HepG2 (cell line): Measurements from ENCODE around the gene LMCD1. TPM values are rescaled to one million over a fixed set of nuclear protein-coding genes. Genes with fewer than 3 reads are reported as not detected.

Experiments used
- MXD1 ChIP-seq: sonication (generic); formaldehyde crosslinking; IDR thresholded peaks from 2 replicates; pipeline ENCODE4 v1.4.0; 2020; ENCODE audit warnings: mild to moderate bottlenecking, missing genetic modification reagents
- SOX13 ChIP-seq, 3 experiments: fragments of 450-650 bp in 1 of 3; sonication (generic) in 1 of 3; formaldehyde crosslinking in 1 of 3; IDR thresholded peaks in 2 of 3; conservative IDR thresholded peaks in 1 of 3; 2 replicates each; pipeline versions ENCODE4 v1.5.0 to v1.6.1; 2016 to 2020; ENCODE audit warnings: antibody characterized with exemption in 1 of 3, mild to moderate bottlenecking in 1 of 3, missing compliant biosample characterization in 1 of 3, missing genetic modification reagents in 1 of 3, moderate library complexity in 1 of 3
- SRY ChIP-seq: sonication (generic); formaldehyde crosslinking; IDR thresholded peaks from 2 replicates; pipeline ENCODE4 v1.8.0; 2022; ENCODE audit warnings: mild to moderate bottlenecking, missing genetic modification reagents
- TEF ChIP-seq: sonication (generic); formaldehyde crosslinking; IDR thresholded peaks from 2 replicates; pipeline ENCODE4 v1.5.0; 2020; ENCODE audit warnings: missing genetic modification reagents
- ZNF331 ChIP-seq: sonication (generic); formaldehyde crosslinking; IDR thresholded peaks from 2 replicates; pipeline ENCODE4 v1.4.0; 2020; ENCODE audit warnings: missing genetic modification reagents
- ZNF432 ChIP-seq: sonication (generic); formaldehyde crosslinking; IDR thresholded peaks from 2 replicates; pipeline ENCODE4 v1.5.0; 2020; ENCODE audit warnings: missing genetic modification reagents, mild to moderate bottlenecking, borderline replicate concordance
- polyA plus RNA-seq, 8 experiments: library from polyadenylated mRNA; depleted of rRNA in 3 of 8; stranded (reverse) in 7 of 8; unstranded in 1 of 8; fragments of >200 nt; fragmentation: Illumina TruSeq in 4 of 8; extraction: Trizol in 4 of 8; gene quantifications; 2 replicates each; pipeline versions ENCODE4 v1.2.1 to v1.2.3, GENCODE V29; 2011 to 2016; ENCODE audit warnings: low read depth in 4 of 8, missing spikeins in 1 of 8, mixed read lengths in 1 of 8; ENCODE audit not compliant: insufficient read depth in 1 of 8
- total RNA-seq, 5 experiments: library from RNA; depleted of rRNA; stranded (reverse); fragments of >200 nt; fragmentation: Illumina TruSeq; extraction: Trizol; gene quantifications; 2 replicates each; pipeline ENCODE4 v1.2.3, GENCODE V29; 2016; ENCODE audit warnings: low read depth in 1 of 5
- TF ChIP-seq, protein P1 (sequence below), 2 experiments: sonication (generic) in 1 of 2; formaldehyde crosslinking in 1 of 2; IDR thresholded peaks; 2 replicates each; pipeline versions ENCODE4 v1.6.1 to v1.9.0; 2014 to 2022; ENCODE audit warnings: antibody characterized with exemption in 1 of 2, borderline replicate concordance in 1 of 2, inconsistent platforms in 1 of 2, low read depth in 1 of 2, missing genetic modification reagents in 1 of 2

LMCD1 gene
- total and polyA plus RNA-seq, 2 of the 13 experiments (the other 11 are each of a cell fraction or from before 2014, with no cell fraction given): 6.2 to 7.1 TPM

- TF ChIP-seq, protein P1, sequence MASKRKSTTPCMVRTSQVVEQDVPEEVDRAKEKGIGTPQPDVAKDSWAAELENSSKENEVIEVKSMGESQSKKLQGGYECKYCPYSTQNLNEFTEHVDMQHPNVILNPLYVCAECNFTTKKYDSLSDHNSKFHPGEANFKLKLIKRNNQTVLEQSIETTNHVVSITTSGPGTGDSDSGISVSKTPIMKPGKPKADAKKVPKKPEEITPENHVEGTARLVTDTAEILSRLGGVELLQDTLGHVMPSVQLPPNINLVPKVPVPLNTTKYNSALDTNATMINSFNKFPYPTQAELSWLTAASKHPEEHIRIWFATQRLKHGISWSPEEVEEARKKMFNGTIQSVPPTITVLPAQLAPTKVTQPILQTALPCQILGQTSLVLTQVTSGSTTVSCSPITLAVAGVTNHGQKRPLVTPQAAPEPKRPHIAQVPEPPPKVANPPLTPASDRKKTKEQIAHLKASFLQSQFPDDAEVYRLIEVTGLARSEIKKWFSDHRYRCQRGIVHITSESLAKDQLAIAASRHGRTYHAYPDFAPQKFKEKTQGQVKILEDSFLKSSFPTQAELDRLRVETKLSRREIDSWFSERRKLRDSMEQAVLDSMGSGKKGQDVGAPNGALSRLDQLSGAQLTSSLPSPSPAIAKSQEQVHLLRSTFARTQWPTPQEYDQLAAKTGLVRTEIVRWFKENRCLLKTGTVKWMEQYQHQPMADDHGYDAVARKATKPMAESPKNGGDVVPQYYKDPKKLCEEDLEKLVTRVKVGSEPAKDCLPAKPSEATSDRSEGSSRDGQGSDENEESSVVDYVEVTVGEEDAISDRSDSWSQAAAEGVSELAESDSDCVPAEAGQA (IDR thresholded peaks at IDR 0.05; ENCODE audit: low read depth): no peak
- TF ChIP-seq, protein P1 (CRISPR knock-in tag; IDR thresholded peaks at IDR 0.05; ENCODE audit: borderline replicate concordance): no peak
- TF ChIP-seq ZNF432 (CRISPR knock-in tag): no peak
- TF ChIP-seq SRY: no peak
- no peak for TF ChIP-seq SOX13 (IDR thresholded peaks at IDR 0.05)
- no peak for TF ChIP-seq SOX13 (CRISPR knock-in tag; conservative IDR thresholded peaks at IDR 0.05 in 1 of 2, IDR thresholded peaks at IDR 0.05 in 1 of 2)
- no peak for TF ChIP-seq ZNF331 (CRISPR knock-in tag)
- TF ChIP-seq MXD1 (CRISPR knock-in tag): no peak
- TF ChIP-seq TEF (CRISPR knock-in tag): no peak
- TF ChIP-seq, all 625 proteins: peak for 0
Observed at GRCh38 chr3:8494327-8494726, 7.3 kb upstream of the LMCD1 start (continued).
